GM12878 (cell line): Measurements from ENCODE around the gene ADAMTS14. TPM values are rescaled to one million over a fixed set of nuclear protein-coding genes. Genes with fewer than 3 reads are reported as not detected.

Source experiments
- ATAC-seq: fragments of 200-7000 bp; cut with Tn5 transposase; 3 replicates; pipeline ENCODE4 v1.9.1; 2020; ENCODE audit warnings: mild to moderate bottlenecking, moderate library complexity
- BruUV-seq: library from RNA; stranded (reverse); fragments of 400-500 nt; replicated peaks from 2 replicates; lab custom pipeline; 2021; lab: Mats Ljungman, UMichigan
- CTCF ChIA-PET: fragments of 300-600 bp; sonication (Branson Sonifier 250); formaldehyde crosslinking; extraction: SDS; loops from one replicate; lab custom pipeline; 2021; ENCODE audit warnings: inconsistent platforms; lab: Yijun Ruan, JAX
- POLR2A ChIA-PET: fragments of 350-600 bp; formaldehyde crosslinking; extraction: SDS; loops from one replicate; lab custom pipeline; 2021; ENCODE audit warnings: inconsistent platforms; lab: Charles Lee
- RAD21 ChIA-PET: fragments of 300-600 bp; sonication (Branson Sonifier 250); formaldehyde crosslinking; loops from one replicate; lab custom pipeline; 2023; ENCODE audit warnings: antibody characterized with exemption; ENCODE audit not compliant: unreplicated experiment; lab: Charles Lee
- SMC1A ChIA-PET: fragments of 300-600 bp; sonication (Branson Sonifier 250); formaldehyde crosslinking; loops from one replicate; lab custom pipeline; 2023; ENCODE audit not compliant: unreplicated experiment, uncharacterized antibody; lab: Charles Lee
- DNase-seq: peaks from one replicate; pipeline ENCODE4 v3.0.0-alpha.2; 2011; ENCODE audit warnings: low read depth, low spot score
- FAIRE-seq: peaks from 3 replicates; lab custom pipeline; 2011; peaks lifted over from hg19 to GRCh38; lab: Jason Lieb, UNC
- H2AFZ ChIP-seq: 2 replicates; pipeline ENCODE4 v1.6.0; 2011; ENCODE audit warnings: low read depth, low read length, control low read depth; ENCODE audit not compliant: control insufficient read depth
- H3K27ac ChIP-seq: 2 replicates; pipeline ENCODE4 v1.5.1; 2011; ENCODE audit warnings: control low read depth; ENCODE audit not compliant: control insufficient read depth, insufficient read depth
- H3K27me3 ChIP-seq, 2 experiments: replicated peaks in 1 of 2; 2 replicates each; pipeline versions ENCODE4 v1.6.0 to v1.6.1; 2011; ENCODE audit warnings: low read length in 1 of 2; ENCODE audit not compliant: control insufficient read depth in 2 of 2, insufficient read depth in 2 of 2
- H3K36me3 ChIP-seq, 2 experiments: 2 replicates each; pipeline ENCODE4 v1.5.1; 2011; ENCODE audit warnings: low read length in 1 of 2; ENCODE audit not compliant: control insufficient read depth in 2 of 2, insufficient read depth in 2 of 2
- H3K4me1 ChIP-seq: 2 replicates; pipeline ENCODE4 v1.6.1; 2011; ENCODE audit warnings: mild to moderate bottlenecking, low read length, moderate library complexity, mixed read lengths; ENCODE audit not compliant: control insufficient read depth, insufficient read depth
- H3K4me2 ChIP-seq: 2 replicates; pipeline ENCODE4 v1.6.0; 2011; ENCODE audit warnings: control low read depth; ENCODE audit not compliant: control insufficient read depth, insufficient read depth
- H3K4me3 ChIP-seq: fragments of 200-600 bp; sonication (generic); 2 replicates; pipeline ENCODE4 v1.5.1; 2016
- H3K79me2 ChIP-seq: 2 replicates; pipeline ENCODE4 v1.6.0; 2011; ENCODE audit warnings: low read length; ENCODE audit not compliant: control insufficient read depth, insufficient read depth
- H3K9ac ChIP-seq: 2 replicates; pipeline ENCODE4 v1.8.0; 2011; ENCODE audit warnings: low read length, control low read depth, mixed read lengths; ENCODE audit not compliant: control insufficient read depth, insufficient read depth
- H3K9me3 ChIP-seq: replicated peaks from 3 replicates; pipeline ENCODE4 v1.5.1; 2011; ENCODE audit warnings: mild to moderate bottlenecking, low read length; ENCODE audit not compliant: control insufficient read depth, insufficient read depth
- H4K20me1 ChIP-seq: 2 replicates; pipeline ENCODE4 v1.6.0; 2011; ENCODE audit not compliant: control insufficient read depth, insufficient read depth
- CBFB ChIP-seq: IDR thresholded peaks from 2 replicates; pipeline ENCODE4 v1.6.1; 2016; ENCODE audit warnings: antibody characterized with exemption, low read depth
- IKZF2 ChIP-seq, 2 experiments: fragments of 450-650 bp; IDR thresholded peaks; 2 replicates each; pipeline ENCODE4 v1.6.1; 2017; ENCODE audit warnings: mild to moderate bottlenecking in 2 of 2, moderate library complexity in 2 of 2
- JUND ChIP-seq: IDR thresholded peaks from 2 replicates; pipeline ENCODE4 v1.6.1; 2012; ENCODE audit warnings: low read depth, mild to moderate bottlenecking, low read length, improper control_type of control experiment, moderate library complexity
- LARP7 ChIP-seq: fragments of 450-650 bp; IDR thresholded peaks from 2 replicates; pipeline ENCODE4 v1.6.1; 2017; ENCODE audit warnings: mild to moderate bottlenecking
- NR2C2 ChIP-seq: IDR thresholded peaks from 2 replicates; pipeline ENCODE4 v1.6.1; 2011; ENCODE audit warnings: borderline replicate concordance, low read depth; ENCODE audit not compliant: control insufficient read depth, insufficient read length
- POLR2AphosphoS5 ChIP-seq: IDR thresholded peaks from 2 replicates; pipeline ENCODE4 v1.6.1; 2011; ENCODE audit warnings: mild to moderate bottlenecking, low read length, inconsistent platforms
- YY1 ChIP-seq: IDR thresholded peaks from 2 replicates; pipeline ENCODE4 v1.6.1; 2011; ENCODE audit warnings: low read depth, mild to moderate bottlenecking, low read length
- ZNF622 ChIP-seq: fragments of 450-650 bp; IDR thresholded peaks from 2 replicates; pipeline ENCODE4 v1.6.1; 2017; ENCODE audit warnings: mild to moderate bottlenecking, inconsistent platforms
- WGBS: methylation state at CpG from one replicate; pipeline ENCODE4 v1.1.6; 2016; ENCODE audit warnings: low lambda C conversion rate; ENCODE audit not compliant: insufficient replicate concordance, insufficient coverage; ENCODE audit errors: missing lambda C conversion rate; 5-methylcytosine and 5-hydroxymethylcytosine counted together
- in situ Hi-C: fragments of 300-500 bp; cut with MboI; formaldehyde crosslinking; loops from 9 replicates; pipeline ENCODE4 v1.14.3; 2018; ENCODE audit warnings: mixed read lengths
- intact Hi-C: fragments of 100-400 bp; cut with micrococcal nuclease; formaldehyde crosslinking; loops from one replicate; pipeline ENCODE4 v1.14.2; 2022; ENCODE audit not compliant: unreplicated experiment
- polyA plus RNA-seq, 11 experiments: library from polyadenylated mRNA; depleted of rRNA in 4 of 11; unstranded in 6 of 11; stranded (reverse) in 5 of 11; fragments of >200 nt; fragmentation: Nextera tagmentation in 4 of 11; fragmentation: Illumina TruSeq in 1 of 11; extraction: Ambion mirVana in 4 of 11; extraction: Trizol in 1 of 11; gene quantifications; 1 replicate in 1 of 11; 2 replicates in 10 of 11; pipeline versions ENCODE4 v1.2.1 to v1.2.3, GENCODE V29; 2011 to 2016; ENCODE audit warnings: inconsistent platforms in 2 of 11, missing spikeins in 2 of 11, low read depth in 1 of 11
- total RNA-seq, 4 experiments: library from RNA; depleted of rRNA in 3 of 4; stranded (reverse); fragments of >200 nt in 3 of 4; fragmentation: Illumina TruSeq in 1 of 4; extraction: Trizol in 1 of 4; gene quantifications; 2 replicates each; pipeline versions ENCODE4 v1.2.1 to v1.2.3, GENCODE V29; 2013 to 2021
- TF ChIP-seq, protein P1 (sequence below): fragments of 150-350 bp; IDR thresholded peaks from 2 replicates; pipeline ENCODE4 v1.6.1; 2016; ENCODE audit warnings: low read depth, low read length
- TF ChIP-seq, protein P2 (sequence below): IDR thresholded peaks from 2 replicates; pipeline ENCODE4 v1.6.1; 2011; ENCODE audit warnings: low read depth, low read length, improper control_type of control experiment, borderline replicate concordance
- TF ChIP-seq, protein P3 (sequence below): fragments of 450-650 bp; IDR thresholded peaks from 2 replicates; pipeline ENCODE4 v1.6.1; 2017; ENCODE audit warnings: low read depth, mild to moderate bottlenecking, moderate library complexity
- TF ChIP-seq, protein P4 (sequence below): fragments of 450-650 bp; conservative IDR thresholded peaks from 2 replicates; pipeline ENCODE4 v1.6.1; 2017; ENCODE audit warnings: mild to moderate bottlenecking, moderate library complexity
- TF ChIP-seq, protein P5 (sequence below): fragments of 450-650 bp; formaldehyde crosslinking; IDR thresholded peaks from 2 replicates; pipeline ENCODE4 v1.4.0; 2022; ENCODE audit warnings: mild to moderate bottlenecking, moderate library complexity

The ADAMTS14 gene
- total and polyA plus RNA-seq, 10 of the 15 experiments (the other 5 are each of a cell fraction or from before 2014, with no cell fraction given): 0.03 to 0.05 TPM; not detected in 8

DNA sequence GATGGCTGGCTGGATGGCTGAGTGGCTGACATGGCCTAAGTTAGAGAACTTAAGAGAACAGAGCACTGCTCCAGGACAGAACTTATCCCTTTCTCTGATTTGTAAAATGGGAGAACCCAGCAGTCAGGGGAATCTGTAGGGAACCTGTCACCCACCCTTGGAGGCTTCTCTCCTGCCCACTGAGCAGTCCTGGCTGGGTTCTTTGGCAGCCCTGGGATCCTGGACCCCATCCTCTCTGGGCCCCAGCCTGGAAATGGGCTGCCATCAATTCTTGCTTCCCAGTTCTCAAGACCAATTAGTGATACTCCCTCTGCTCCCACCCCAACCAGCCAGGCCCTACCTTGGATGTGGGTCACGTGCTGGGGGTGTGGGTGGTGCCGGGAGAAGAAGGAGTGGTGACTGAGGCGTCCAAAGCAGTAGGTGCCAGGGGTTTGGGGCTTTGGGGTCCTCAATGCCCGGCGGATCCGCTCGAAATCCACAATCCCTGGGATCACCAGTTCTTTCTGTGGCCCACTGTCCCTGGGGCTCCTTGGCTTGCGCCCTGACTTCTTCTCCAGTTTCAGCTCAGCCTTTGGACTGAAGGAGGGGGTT lies 109.2 kb downstream of the ADAMTS14 start:
- no peak for ATAC-seq
- POLR2A ChIA-PET: no interaction called here
- Histone ChIP-seq H3K27me3 (no peaks in the 10 kb centered on the region; a peak in 2 of 4 replicates), H3K9me3 (no peaks in the 10 kb centered on the region), H4K20me1 (no peaks in the 10 kb centered on the region), H3K79me2 (no peaks in the 10 kb centered on the region), H3K4me1 (no peaks in the 10 kb centered on the region), H3K27ac (no peak overlapping the region), H2AFZ (no peak overlapping the region), H3K4me3 (no peak overlapping the region), H3K36me3 (no peaks in the 10 kb centered on the region), H3K9ac (no peak overlapping the region), H3K4me2 (no peak overlapping the region)
- in situ Hi-C loops (no loop called here), intact Hi-C loops (no loop called here)
- DNase-seq: no peak
- FAIRE-seq: no peak
- WGBS: 27% methylated on average over 8 of the region's 8 CpGs
- RAD21 ChIA-PET: no interaction called here
- BruUV-seq: no TSS peak
- TF ChIP-seq IKZF2 (IDR thresholded peaks at IDR 0.05) (no peak), YY1 (no peak), LARP7 (no peak), JUND (no peak), POLR2AphosphoS5 (no peak), NR2C2 (no peak), ZNF622 (no peak), CBFB (no peak)
- TF ChIP-seq, protein P1, sequence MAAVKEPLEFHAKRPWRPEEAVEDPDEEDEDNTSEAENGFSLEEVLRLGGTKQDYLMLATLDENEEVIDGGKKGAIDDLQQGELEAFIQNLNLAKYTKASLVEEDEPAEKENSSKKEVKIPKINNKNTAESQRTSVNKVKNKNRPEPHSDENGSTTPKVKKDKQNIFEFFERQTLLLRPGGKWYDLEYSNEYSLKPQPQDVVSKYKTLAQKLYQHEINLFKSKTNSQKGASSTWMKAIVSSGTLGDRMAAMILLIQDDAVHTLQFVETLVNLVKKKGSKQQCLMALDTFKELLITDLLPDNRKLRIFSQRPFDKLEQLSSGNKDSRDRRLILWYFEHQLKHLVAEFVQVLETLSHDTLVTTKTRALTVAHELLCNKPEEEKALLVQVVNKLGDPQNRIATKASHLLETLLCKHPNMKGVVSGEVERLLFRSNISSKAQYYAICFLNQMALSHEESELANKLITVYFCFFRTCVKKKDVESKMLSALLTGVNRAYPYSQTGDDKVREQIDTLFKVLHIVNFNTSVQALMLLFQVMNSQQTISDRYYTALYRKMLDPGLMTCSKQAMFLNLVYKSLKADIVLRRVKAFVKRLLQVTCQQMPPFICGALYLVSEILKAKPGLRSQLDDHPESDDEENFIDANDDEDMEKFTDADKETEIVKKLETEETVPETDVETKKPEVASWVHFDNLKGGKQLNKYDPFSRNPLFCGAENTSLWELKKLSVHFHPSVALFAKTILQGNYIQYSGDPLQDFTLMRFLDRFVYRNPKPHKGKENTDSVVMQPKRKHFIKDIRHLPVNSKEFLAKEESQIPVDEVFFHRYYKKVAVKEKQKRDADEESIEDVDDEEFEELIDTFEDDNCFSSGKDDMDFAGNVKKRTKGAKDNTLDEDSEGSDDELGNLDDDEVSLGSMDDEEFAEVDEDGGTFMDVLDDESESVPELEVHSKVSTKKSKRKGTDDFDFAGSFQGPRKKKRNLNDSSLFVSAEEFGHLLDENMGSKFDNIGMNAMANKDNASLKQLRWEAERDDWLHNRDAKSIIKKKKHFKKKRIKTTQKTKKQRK: no peak
- TF ChIP-seq, protein P2, sequence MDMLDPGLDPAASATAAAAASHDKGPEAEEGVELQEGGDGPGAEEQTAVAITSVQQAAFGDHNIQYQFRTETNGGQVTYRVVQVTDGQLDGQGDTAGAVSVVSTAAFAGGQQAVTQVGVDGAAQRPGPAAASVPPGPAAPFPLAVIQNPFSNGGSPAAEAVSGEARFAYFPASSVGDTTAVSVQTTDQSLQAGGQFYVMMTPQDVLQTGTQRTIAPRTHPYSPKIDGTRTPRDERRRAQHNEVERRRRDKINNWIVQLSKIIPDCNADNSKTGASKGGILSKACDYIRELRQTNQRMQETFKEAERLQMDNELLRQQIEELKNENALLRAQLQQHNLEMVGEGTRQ: no peak
- TF ChIP-seq, protein P3, sequence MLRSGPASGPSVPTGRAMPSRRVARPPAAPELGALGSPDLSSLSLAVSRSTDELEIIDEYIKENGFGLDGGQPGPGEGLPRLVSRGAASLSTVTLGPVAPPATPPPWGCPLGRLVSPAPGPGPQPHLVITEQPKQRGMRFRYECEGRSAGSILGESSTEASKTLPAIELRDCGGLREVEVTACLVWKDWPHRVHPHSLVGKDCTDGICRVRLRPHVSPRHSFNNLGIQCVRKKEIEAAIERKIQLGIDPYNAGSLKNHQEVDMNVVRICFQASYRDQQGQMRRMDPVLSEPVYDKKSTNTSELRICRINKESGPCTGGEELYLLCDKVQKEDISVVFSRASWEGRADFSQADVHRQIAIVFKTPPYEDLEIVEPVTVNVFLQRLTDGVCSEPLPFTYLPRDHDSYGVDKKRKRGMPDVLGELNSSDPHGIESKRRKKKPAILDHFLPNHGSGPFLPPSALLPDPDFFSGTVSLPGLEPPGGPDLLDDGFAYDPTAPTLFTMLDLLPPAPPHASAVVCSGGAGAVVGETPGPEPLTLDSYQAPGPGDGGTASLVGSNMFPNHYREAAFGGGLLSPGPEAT: no peak
- TF ChIP-seq, protein P4, sequence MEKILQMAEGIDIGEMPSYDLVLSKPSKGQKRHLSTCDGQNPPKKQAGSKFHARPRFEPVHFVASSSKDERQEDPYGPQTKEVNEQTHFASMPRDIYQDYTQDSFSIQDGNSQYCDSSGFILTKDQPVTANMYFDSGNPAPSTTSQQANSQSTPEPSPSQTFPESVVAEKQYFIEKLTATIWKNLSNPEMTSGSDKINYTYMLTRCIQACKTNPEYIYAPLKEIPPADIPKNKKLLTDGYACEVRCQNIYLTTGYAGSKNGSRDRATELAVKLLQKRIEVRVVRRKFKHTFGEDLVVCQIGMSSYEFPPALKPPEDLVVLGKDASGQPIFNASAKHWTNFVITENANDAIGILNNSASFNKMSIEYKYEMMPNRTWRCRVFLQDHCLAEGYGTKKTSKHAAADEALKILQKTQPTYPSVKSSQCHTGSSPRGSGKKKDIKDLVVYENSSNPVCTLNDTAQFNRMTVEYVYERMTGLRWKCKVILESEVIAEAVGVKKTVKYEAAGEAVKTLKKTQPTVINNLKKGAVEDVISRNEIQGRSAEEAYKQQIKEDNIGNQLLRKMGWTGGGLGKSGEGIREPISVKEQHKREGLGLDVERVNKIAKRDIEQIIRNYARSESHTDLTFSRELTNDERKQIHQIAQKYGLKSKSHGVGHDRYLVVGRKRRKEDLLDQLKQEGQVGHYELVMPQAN: no peak
- TF ChIP-seq, protein P5, sequence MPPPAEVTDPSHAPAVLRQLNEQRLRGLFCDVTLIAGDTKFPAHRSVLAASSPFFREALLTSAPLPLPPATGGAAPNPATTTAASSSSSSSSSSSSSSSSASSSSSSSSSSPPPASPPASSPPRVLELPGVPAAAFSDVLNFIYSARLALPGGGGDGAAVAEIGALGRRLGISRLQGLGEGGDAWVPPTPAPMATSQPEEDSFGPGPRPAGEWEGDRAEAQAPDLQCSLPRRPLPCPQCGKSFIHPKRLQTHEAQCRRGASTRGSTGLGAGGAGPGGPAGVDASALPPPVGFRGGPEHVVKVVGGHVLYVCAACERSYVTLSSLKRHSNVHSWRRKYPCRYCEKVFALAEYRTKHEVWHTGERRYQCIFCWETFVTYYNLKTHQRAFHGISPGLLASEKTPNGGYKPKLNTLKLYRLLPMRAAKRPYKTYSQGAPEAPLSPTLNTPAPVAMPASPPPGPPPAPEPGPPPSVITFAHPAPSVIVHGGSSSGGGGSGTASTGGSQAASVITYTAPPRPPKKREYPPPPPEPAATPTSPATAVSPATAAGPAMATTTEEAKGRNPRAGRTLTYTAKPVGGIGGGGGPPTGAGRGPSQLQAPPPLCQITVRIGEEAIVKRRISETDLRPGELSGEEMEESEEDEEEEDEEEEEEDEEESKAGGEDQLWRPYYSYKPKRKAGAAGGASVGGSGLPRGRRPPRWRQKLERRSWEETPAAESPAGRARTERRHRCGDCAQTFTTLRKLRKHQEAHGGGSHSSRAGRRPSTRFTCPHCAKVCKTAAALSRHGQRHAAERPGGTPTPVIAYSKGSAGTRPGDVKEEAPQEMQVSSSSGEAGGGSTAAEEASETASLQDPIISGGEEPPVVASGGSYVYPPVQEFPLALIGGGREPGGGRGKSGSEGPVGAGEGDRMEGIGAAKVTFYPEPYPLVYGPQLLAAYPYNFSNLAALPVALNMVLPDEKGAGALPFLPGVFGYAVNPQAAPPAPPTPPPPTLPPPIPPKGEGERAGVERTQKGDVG: no peak
- CTCF ChIA-PET: interaction anchor here (1.2 kb wide), 1 partner anchor 320 kb away, joined by 5 read pairs; no protein-coding TSS in a partner anchor
- SMC1A ChIA-PET: no interaction called here
